Measurements from ENCODE around the gene NECAB3.

DNA sequence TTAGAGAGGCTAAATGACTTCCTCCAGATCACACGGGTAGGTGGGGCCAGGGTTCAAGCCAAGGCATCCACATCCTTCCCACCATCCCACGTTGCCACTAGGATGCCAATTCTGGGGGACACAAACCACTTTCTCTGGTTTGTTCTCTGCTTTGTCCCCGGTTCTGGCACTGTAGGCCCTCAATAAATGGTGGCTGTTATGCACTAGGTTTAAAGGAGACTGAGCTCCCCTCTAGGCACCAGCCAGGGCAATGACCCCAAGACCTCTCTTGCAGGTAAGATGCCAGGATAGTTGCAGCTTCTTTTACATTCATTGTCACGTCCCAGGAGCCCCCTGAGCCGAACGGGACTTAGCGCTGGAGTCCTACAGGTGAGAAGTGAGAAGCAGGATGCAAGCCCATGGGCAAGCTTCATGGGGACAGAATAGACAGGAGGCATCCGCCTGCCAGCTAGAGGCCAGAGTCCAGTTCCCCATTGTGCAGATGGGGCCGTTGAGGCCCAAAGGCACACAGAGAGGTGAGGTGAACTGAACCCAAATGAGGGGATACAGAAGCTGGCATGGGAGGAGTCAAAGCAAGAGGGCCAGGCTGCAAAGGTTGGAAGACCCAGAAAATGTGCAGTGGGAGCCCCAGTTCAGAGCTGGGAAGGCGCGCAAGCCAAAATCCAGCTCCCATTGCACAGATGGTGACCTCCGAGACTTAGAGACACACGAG lies 45.2 kb upstream of the NECAB3 start:
- no peak for TF ChIP-seq POLR2A (IDR thresholded peaks at IDR 0.05)
- TF ChIP-seq, protein P1, sequence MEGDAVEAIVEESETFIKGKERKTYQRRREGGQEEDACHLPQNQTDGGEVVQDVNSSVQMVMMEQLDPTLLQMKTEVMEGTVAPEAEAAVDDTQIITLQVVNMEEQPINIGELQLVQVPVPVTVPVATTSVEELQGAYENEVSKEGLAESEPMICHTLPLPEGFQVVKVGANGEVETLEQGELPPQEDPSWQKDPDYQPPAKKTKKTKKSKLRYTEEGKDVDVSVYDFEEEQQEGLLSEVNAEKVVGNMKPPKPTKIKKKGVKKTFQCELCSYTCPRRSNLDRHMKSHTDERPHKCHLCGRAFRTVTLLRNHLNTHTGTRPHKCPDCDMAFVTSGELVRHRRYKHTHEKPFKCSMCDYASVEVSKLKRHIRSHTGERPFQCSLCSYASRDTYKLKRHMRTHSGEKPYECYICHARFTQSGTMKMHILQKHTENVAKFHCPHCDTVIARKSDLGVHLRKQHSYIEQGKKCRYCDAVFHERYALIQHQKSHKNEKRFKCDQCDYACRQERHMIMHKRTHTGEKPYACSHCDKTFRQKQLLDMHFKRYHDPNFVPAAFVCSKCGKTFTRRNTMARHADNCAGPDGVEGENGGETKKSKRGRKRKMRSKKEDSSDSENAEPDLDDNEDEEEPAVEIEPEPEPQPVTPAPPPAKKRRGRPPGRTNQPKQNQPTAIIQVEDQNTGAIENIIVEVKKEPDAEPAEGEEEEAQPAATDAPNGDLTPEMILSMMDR (IDR thresholded peaks at IDR 0.05): no peak

Measured in right lobe of liver (tissue), 4 donors.